ENCODE data around the gene ATP2B3. TPM values are rescaled to one million over a fixed set of nuclear protein-coding genes. Genes with fewer than 3 reads are reported as not detected.

The ATP2B3 gene
- total RNA-seq, 1 donor from 2014 or later, result 0.10 TPM

GRCh38 chrX:153512501-153512893 is 4.9 kb upstream of the ATP2B3 start:
- H3K36me3 Mint-ChIP-seq (ENCODE audit: low read depth, unreplicated experiment), result peaks cover 6% of the 10 kb centered on the region
- peaks cover 16% of the 10 kb centered on the region for H3K27me3 Mint-ChIP-seq (ENCODE audit: unreplicated experiment)
- H3K4me1 Mint-ChIP-seq (ENCODE audit: unreplicated experiment), result peaks cover 4% of the 10 kb centered on the region
- H3K27ac Mint-ChIP-seq (ENCODE audit: unreplicated experiment), result no peak overlapping the region
- TF ChIP-seq CTCF (IDR thresholded peaks at IDR 0.05; ENCODE audit: unreplicated experiment), result no peak
- H3K4me3 Mint-ChIP-seq (ENCODE audit: unreplicated experiment), result no peak overlapping the region
- no peak for DNase-seq (ENCODE audit: low spot score)
- no peaks in the 10 kb centered on the region for H3K9me3 Mint-ChIP-seq (ENCODE audit: unreplicated experiment)

- H3K27ac Mint-ChIP-seq (ENCODE audit: unreplicated experiment), result no peak overlapping the region
- DNase-seq (ENCODE audit: low spot score), result no peak
- H3K4me1 Mint-ChIP-seq (ENCODE audit: unreplicated experiment), result peaks cover 4% of the 10 kb centered on the region
- peaks cover 17% of the 10 kb centered on the region for H3K27me3 Mint-ChIP-seq (ENCODE audit: unreplicated experiment)
- H3K9me3 Mint-ChIP-seq (ENCODE audit: unreplicated experiment), result no peaks in the 10 kb centered on the region
- peaks cover 6% of the 10 kb centered on the region for H3K36me3 Mint-ChIP-seq (ENCODE audit: low read depth, unreplicated experiment)
- no peak for TF ChIP-seq CTCF (IDR thresholded peaks at IDR 0.05; ENCODE audit: unreplicated experiment)
- no peak overlapping the region for H3K4me3 Mint-ChIP-seq (ENCODE audit: unreplicated experiment)
Measured at GRCh38 chrX:153513265-153513664, 4.2 kb upstream of the ATP2B3 start.

- Mint-ChIP-seq H3K9me3 (ENCODE audit: unreplicated experiment) (no peaks in the 10 kb centered on the region), H3K27ac (ENCODE audit: unreplicated experiment) (no peak overlapping the region), H3K4me1 (ENCODE audit: unreplicated experiment) (peaks cover 8% of the 10 kb centered on the region), H3K36me3 (ENCODE audit: low read depth, unreplicated experiment) (peaks cover 6% of the 10 kb centered on the region), H3K4me3 (ENCODE audit: unreplicated experiment) (no peak overlapping the region), H3K27me3 (ENCODE audit: unreplicated experiment) (peaks cover 22% of the 10 kb centered on the region)
- no peak for TF ChIP-seq CTCF (IDR thresholded peaks at IDR 0.05; ENCODE audit: unreplicated experiment)
- no peak for DNase-seq (ENCODE audit: low spot score)
Measured at GRCh38 chrX:153514259-153514658, 3.2 kb upstream of the ATP2B3 start.

GRCh38 chrX:153515435-153515834 is 2.0 kb upstream of the ATP2B3 start:
- H3K4me3 Mint-ChIP-seq (ENCODE audit: unreplicated experiment), result no peak overlapping the region
- H3K27ac Mint-ChIP-seq (ENCODE audit: unreplicated experiment), result no peak overlapping the region
- H3K9me3 Mint-ChIP-seq (ENCODE audit: unreplicated experiment), result no peaks in the 10 kb centered on the region
- no peak for TF ChIP-seq CTCF (IDR thresholded peaks at IDR 0.05; ENCODE audit: unreplicated experiment)
- peaks cover 6% of the 10 kb centered on the region for H3K36me3 Mint-ChIP-seq (ENCODE audit: low read depth, unreplicated experiment)
- no peak for DNase-seq (ENCODE audit: low spot score)
- peaks cover 8% of the 10 kb centered on the region for H3K4me1 Mint-ChIP-seq (ENCODE audit: unreplicated experiment)
- peaks cover 22% of the 10 kb centered on the region for H3K27me3 Mint-ChIP-seq (ENCODE audit: unreplicated experiment)

- Mint-ChIP-seq H3K9me3 (ENCODE audit: unreplicated experiment) (no peaks in the 10 kb centered on the region), H3K27me3 (ENCODE audit: unreplicated experiment) (peaks cover 22% of the 10 kb centered on the region), H3K27ac (ENCODE audit: unreplicated experiment) (peak overlapping the region; percentile 61), H3K4me3 (ENCODE audit: unreplicated experiment) (peak overlapping the region; percentile 74), H3K36me3 (ENCODE audit: low read depth, unreplicated experiment) (peaks cover 6% of the 10 kb centered on the region), H3K4me1 (ENCODE audit: unreplicated experiment) (peaks cover 8% of the 10 kb centered on the region)
- no peak for TF ChIP-seq CTCF (IDR thresholded peaks at IDR 0.05; ENCODE audit: unreplicated experiment)
- no peak for DNase-seq (ENCODE audit: low spot score)
Measured at GRCh38 chrX:153516073-153516472, 1.4 kb upstream of the ATP2B3 start.
